GM12878 (cell line): ENCODE results near the gene GPN2. TPM values are rescaled to one million over a fixed set of nuclear protein-coding genes. Genes with fewer than 3 reads are reported as not detected.
A peak's percentile ranks its signal among the peaks of the same experiment; 100 is the strongest.

Experiments
- BCLAF1 ChIP-seq: fragments of 450-650 bp; IDR thresholded peaks from 2 replicates; pipeline ENCODE4 v1.6.1; 2017; ENCODE audit warnings: antibody characterized with exemption, mild to moderate bottlenecking, moderate library complexity
- BHLHE40 ChIP-seq, 2 experiments: fragments of 450-650 bp in 1 of 2; IDR thresholded peaks; 2 replicates each; pipeline ENCODE4 v1.6.1; 2011 to 2017; ENCODE audit warnings: low read depth in 2 of 2, borderline replicate concordance in 1 of 2, improper control_type of control experiment in 1 of 2, low read length in 1 of 2, mild to moderate bottlenecking in 1 of 2
- CEBPZ ChIP-seq: fragments of 150-350 bp; IDR thresholded peaks from 2 replicates; pipeline ENCODE4 v1.6.1; 2016; ENCODE audit warnings: low read depth, low read length
- E2F8 ChIP-seq: fragments of 450-650 bp; IDR thresholded peaks from 2 replicates; pipeline ENCODE4 v1.6.1; 2018; ENCODE audit warnings: mild to moderate bottlenecking, low read depth, moderate library complexity; ENCODE audit not compliant: partially characterized antibody
- EZH2 ChIP-seq: IDR thresholded peaks from 2 replicates; pipeline ENCODE4 v1.6.1; 2012; ENCODE audit warnings: low read depth, mild to moderate bottlenecking, control low read depth, inconsistent platforms, low read length, borderline replicate concordance; ENCODE audit not compliant: control insufficient read depth
- FOXK2 ChIP-seq: fragments of 450-650 bp; IDR thresholded peaks from 2 replicates; pipeline ENCODE4 v1.6.1; 2017; ENCODE audit warnings: mild to moderate bottlenecking, moderate library complexity
- GABPA ChIP-seq: IDR thresholded peaks from 2 replicates; pipeline ENCODE4 v1.6.1; 2014; ENCODE audit warnings: antibody characterized with exemption, low read depth, mild to moderate bottlenecking, inconsistent platforms
- HCFC1 ChIP-seq: fragments of 150-350 bp; IDR thresholded peaks from 2 replicates; pipeline ENCODE4 v1.6.1; 2014; ENCODE audit warnings: low read length
- IKZF1 ChIP-seq: fragments of 450-650 bp; conservative IDR thresholded peaks from 2 replicates; pipeline ENCODE4 v1.6.1; 2017; ENCODE audit warnings: antibody characterized with exemption, mild to moderate bottlenecking
- MYB ChIP-seq: fragments of 150-350 bp; IDR thresholded peaks from 2 replicates; pipeline ENCODE4 v1.6.1; 2014; ENCODE audit warnings: mild to moderate bottlenecking, low read depth, low read length, borderline replicate concordance
- NR2C1 ChIP-seq: fragments of 450-650 bp; IDR thresholded peaks from 2 replicates; pipeline ENCODE4 v1.6.1; 2017; ENCODE audit warnings: antibody characterized with exemption, mild to moderate bottlenecking, moderate library complexity
- NR2F1 ChIP-seq: fragments of 450-650 bp; conservative IDR thresholded peaks from 2 replicates; pipeline ENCODE4 v1.6.1; 2017; ENCODE audit warnings: mild to moderate bottlenecking
- RBBP5 ChIP-seq: fragments of 200-600 bp; sonication (generic); conservative IDR thresholded peaks from 2 replicates; pipeline ENCODE4 v1.6.1; 2016
- SP1 ChIP-seq: IDR thresholded peaks from one replicate; pipeline ENCODE4 v1.6.1; 2011; ENCODE audit warnings: low read depth, low read length
- SRF ChIP-seq, 2 experiments: IDR thresholded peaks; 2 replicates each; pipeline ENCODE4 v1.6.1; 2011; ENCODE audit warnings: low read depth in 2 of 2, low read length in 2 of 2, mild to moderate bottlenecking in 1 of 2, moderate library complexity in 1 of 2
- SUZ12 ChIP-seq: fragments of 200-600 bp; sonication (generic); IDR thresholded peaks from one replicate; pipeline ENCODE4 v1.6.1; 2018; ENCODE audit warnings: antibody characterized with exemption, mild to moderate bottlenecking; ENCODE audit not compliant: unreplicated experiment
- TCF3 ChIP-seq: IDR thresholded peaks from 2 replicates; pipeline ENCODE4 v1.6.1; 2012; ENCODE audit warnings: low read depth, mild to moderate bottlenecking, low read length, borderline replicate concordance; ENCODE audit not compliant: insufficient read depth
- USF1 ChIP-seq: IDR thresholded peaks from 2 replicates; pipeline ENCODE4 v1.6.1; 2011; ENCODE audit warnings: borderline replicate concordance, low read depth, mild to moderate bottlenecking, moderate library complexity, mixed read lengths, low read length; ENCODE audit not compliant: insufficient read depth; ENCODE audit errors: extremely low read length
- ZNF217 ChIP-seq: fragments of 450-650 bp; IDR thresholded peaks from 2 replicates; pipeline ENCODE4 v1.6.1; 2017; ENCODE audit warnings: antibody characterized with exemption, mild to moderate bottlenecking
- ZNF24 ChIP-seq: fragments of 450-650 bp; IDR thresholded peaks from 2 replicates; pipeline ENCODE4 v1.6.1; 2017; ENCODE audit warnings: antibody characterized with exemption, mild to moderate bottlenecking
- polyA plus RNA-seq, 11 experiments: library from polyadenylated mRNA; depleted of rRNA in 4 of 11; unstranded in 6 of 11; stranded (reverse) in 5 of 11; fragments of >200 nt; fragmentation: Nextera tagmentation in 4 of 11; fragmentation: Illumina TruSeq in 1 of 11; extraction: Ambion mirVana in 4 of 11; extraction: Trizol in 1 of 11; gene quantifications; 1 replicate in 1 of 11; 2 replicates in 10 of 11; pipeline versions ENCODE4 v1.2.1 to v1.2.3, GENCODE V29; 2011 to 2016; ENCODE audit warnings: inconsistent platforms in 2 of 11, missing spikeins in 2 of 11, low read depth in 1 of 11
- total RNA-seq, 4 experiments: library from RNA; depleted of rRNA in 3 of 4; stranded (reverse); fragments of >200 nt in 3 of 4; fragmentation: Illumina TruSeq in 1 of 4; extraction: Trizol in 1 of 4; gene quantifications; 2 replicates each; pipeline versions ENCODE4 v1.2.1 to v1.2.3, GENCODE V29; 2013 to 2021

Gene GPN2
- total and polyA plus RNA-seq, 10 of the 15 experiments (the other 5 are each of a cell fraction or from before 2014, with no cell fraction given) = 8.3 to 61.4 (median 23.3) TPM

GRCh38 chr1:26838474-26839338 lies 51.4 kb downstream of the GPN2 start (continued):
- TF ChIP-seq BCLAF1 (no peak), CEBPZ (no peak), FOXK2 (no peak), MYB (no peak), NR2F1 (peak; percentile 99), NR2C1 (peak; percentile 74), ZNF217 (peak; percentile 69; the same call in 1 of the 2 replicates), BHLHE40 (IDR thresholded peaks at IDR 0.05; ENCODE audit: borderline replicate concordance in 1 of 2, low read depth in 2 of 2, low read length in 1 of 2) (peak; percentile 94 to 97), SUZ12 (no peak), HCFC1 (no peak), SP1 (peak; percentile 68), E2F8 (no peak), GABPA (no peak), USF1 (no peak), IKZF1 (peak; percentile 98), ZNF24 (no peak; the same call in 1 of the 2 replicates), SRF (IDR thresholded peaks at IDR 0.05; ENCODE audit: low read depth in 2 of 2, low read length in 2 of 2) (no peak), RBBP5 (no peak), EZH2 (no peak), TCF3 (peak; percentile 74; the same call in 1 of the 2 replicates)
